Measurements from ENCODE around the gene PHF21A. TPM values are rescaled to one million over a fixed set of nuclear protein-coding genes. Genes with fewer than 3 reads are reported as not detected.
"Not testable (repeated sequence)": the region's sequence is repeated elsewhere in the genome, so short reads cannot be mapped to it uniquely, and the experiment has no call there.

Gene PHF21A
- total RNA-seq, 2 donors from 2014 or later: 40.2 to 54.0 TPM

DNA sequence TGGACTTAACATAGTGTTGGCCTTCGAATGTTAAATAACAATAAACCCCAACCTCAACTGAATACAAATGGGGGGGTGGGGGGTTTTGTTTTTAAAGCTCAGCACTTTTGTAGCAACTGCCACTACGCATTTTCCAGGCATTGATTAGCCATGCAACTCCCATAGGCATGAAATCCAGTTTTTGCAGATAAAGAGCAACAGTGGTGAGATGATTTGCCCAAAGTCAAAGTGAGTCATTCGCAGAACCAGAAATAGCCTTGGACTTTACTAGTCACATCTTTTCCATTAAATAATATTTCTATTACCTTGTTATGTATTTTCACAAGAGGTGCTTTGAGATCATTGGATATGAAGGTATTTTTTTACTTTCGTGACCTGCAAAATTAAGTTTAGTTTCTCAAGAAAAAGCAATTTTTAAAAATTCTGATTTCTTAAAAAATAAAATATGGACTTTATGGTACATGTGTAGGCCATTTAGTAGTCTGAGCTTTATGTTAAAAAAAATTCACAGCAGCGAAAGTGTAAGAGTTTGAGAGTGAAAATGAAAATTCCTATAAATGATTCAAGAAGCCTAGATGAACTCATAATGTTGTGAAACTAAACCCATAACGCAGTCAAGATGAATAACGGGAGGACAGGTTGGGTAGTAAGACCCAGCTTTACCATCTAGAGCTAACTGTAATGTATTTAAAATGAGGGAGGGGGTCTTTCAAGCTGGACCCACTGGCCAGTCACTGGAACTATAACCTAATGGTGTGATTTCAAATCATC, 1.9 kb upstream of the PHF21A start:
- intact Hi-C loops (cut with DNase I): no loop called here
- no peak for DNase-seq (ENCODE audit: low spot score)

DNA sequence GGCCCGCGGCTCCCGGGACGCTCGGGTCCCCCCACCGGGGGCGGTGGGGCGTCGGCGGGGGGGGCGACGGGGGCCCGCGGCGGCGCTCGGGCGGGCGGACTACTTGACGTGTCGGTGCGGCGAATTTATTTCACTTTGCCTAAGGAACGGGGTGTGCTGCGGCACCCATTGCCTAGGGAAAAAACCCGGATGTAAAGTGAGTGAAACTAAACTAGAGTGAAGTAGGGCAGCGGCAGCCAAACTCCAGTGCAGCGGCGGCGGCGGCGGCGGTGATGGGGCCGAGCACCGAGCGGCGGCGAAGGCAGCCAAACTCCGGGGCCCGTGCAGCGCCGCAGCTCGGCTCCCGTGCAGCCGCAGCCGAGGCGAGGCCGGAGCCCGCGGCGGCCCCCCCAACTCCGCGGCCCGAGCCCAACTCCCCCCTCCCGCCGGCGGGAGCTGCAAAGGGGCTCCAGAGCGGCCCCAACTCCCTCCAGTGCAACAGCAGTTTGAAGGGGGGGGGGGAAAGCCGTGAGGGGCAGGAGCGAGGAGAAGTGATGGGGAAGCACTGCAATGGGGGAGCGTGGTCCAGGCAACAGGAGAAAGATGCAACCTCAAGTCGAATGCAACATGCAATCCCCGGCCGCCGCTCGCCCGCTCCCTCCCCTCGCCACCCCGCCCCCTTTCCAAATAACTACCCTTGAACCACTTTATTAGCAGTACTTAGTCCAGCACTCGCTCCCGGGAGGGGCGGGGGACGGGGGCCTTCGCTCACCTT, 647 bp upstream of the PHF21A start:
- DNase-seq (ENCODE audit: low spot score): peak; percentile 94
- intact Hi-C loops (cut with DNase I): no loop called here

DNA sequence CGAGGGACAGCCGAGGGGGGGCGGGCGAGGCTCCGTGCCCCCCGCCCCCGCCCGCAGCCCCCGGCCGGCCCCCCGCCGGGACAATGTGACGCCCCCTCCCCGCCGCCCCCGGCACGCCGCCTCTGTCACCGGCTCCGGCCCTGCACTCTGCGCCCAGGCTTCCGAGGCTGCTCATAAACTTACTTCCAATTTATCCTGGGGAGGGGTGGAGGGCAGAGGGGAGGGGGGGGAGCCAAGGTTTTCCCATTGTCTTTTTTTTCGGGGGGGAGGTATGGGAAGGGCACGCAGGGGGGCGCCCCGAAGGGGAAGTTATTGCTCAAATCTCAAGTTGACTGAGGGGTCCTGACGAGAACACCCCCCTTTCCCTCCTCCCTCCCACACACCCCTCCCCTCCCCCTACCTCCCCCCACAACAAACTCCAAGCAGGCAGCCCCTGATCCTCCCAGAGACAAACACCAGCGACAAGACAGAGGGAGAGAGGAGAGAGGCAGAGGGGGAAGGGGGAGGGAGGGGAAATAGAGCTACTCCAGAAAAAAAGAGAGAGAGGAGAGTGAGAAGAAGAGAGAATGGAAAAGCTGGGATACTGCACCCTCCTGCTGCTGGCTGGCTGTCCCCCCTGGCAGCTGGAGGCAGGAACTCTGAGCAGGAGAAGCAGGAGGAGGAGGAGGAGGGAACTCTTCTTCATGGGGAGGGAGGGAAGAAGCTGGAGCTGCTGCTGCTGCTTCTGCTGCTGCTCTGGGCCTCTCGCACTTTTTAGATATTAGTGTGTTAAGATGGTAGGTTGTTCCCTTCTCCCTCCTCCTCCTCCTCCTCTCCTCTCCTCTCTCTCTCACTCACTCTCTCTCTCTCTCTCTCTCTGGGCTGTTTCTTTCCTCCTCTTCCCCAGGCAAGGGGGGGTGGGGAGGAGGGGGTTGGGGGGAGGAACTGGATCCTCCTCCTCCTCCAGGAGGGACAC, 631 bp downstream of the PHF21A start:
- intact Hi-C loops (cut with DNase I): no loop called here
- no peak for DNase-seq (ENCODE audit: low spot score)

DNA sequence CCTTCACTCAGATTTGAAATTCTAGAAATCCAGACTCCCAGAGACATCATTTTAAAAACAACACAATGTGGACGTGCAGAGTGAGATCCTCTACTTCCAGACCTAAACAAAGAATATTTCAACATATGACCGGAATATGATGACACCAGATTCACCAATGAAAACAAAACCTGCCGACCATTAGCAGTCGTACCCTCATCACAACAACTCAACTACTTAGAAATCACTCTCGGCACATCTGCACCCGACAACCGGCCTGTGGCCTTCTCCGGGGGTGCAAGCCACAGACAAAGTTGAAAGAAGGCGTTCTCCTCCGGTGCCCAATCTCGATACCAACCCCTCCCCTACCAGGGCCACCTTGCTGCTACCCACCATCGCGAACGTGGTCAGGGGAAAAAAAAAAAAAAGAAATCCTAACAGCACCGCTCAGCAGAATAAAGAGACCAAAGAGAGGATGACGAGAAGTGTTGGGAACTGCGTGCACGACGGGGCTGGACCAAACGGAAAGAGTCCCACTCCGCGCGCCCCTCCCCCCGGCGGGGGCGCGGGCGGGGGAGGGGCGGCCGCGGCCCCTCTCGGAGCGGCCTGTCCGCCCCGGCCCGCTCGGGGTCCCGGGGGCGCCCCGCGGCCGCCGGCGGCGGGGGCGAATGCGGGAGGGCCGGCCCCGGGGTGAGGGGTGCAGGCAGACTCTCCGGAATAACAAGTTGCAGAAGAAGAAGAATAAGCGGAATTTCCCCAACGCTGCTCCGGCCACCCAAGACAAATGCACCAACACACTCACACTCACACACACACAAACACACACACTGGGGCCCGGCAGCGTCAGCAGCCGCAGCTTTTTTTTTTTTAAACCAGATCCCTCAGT, 1.7 kb downstream of the PHF21A start:
- intact Hi-C loops (cut with DNase I): no loop called here
- DNase-seq (ENCODE audit: low spot score): no peak

DNA sequence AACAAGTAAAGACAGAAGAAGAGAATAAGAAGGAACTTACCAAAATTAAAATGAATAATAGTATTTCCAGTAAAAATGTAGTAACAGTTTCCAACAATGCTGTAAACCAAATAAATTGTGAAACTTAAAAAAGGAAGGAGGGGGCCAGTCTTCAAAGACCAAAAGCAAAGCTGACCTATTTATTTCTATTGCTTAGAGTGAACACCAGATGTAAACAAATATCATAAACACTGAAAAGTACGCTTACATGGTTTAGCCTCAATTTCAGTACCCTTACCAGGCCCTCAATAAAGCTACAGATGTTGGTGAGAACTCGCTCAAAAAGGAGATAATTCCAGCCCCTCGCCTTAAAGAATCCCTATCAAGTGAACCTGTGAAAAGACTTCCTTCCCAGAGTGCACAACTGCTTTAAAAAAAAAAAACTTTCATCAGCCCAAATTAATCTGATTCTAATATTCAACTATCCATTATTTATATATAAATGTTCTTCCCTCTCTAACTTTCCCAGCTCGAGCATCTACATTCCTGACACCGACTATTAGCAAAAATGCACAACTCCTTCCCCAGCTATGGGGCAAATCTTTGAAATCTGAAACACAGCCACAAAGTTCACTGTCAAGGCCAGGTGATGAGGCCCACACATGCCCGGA, 2.4 kb downstream of the PHF21A start:
- intact Hi-C loops (cut with DNase I): no loop called here
- no peak for DNase-seq (ENCODE audit: low spot score)

DNA sequence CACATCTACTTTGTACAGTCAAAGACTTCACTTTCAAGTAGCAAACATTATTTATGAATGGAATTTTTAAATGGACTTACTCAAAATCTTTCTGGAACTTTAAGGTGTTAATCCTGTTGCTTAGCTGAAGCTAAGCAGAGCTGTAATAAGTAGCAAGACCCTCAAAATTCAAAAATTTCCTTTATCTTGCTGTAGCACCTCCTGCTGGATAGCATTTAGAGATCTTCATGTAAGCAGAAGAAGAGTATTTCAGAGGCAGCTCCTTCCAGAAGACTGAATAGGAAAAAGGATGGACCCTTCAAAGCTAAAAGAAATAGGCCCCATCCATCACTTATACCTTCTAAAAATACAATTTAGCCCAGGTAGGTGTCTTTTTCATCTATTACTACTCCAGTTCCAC, 3.4 kb downstream of the PHF21A start:
- intact Hi-C loops (cut with DNase I): no loop called here
- DNase-seq (ENCODE audit: low spot score): no peak

DNA sequence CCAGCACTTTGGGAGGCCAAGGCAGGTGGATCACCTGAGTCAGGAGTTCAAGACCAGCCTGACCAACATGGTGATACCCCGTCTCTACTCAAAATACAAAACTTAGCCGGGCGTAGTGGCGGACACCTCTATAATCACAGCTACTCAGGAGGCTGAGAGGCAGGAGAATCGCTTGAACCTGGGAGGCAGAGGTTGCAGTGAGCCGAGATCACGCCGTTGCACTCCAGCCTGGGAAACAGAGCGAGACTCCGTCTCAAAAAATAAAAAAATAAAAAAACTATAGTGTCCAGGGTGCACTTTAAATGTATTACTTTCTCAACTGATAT, 4.6 kb downstream of the PHF21A start:
- intact Hi-C loops (cut with DNase I); DNase-seq (ENCODE audit: low spot score): not testable (repeated sequence)

DNA sequence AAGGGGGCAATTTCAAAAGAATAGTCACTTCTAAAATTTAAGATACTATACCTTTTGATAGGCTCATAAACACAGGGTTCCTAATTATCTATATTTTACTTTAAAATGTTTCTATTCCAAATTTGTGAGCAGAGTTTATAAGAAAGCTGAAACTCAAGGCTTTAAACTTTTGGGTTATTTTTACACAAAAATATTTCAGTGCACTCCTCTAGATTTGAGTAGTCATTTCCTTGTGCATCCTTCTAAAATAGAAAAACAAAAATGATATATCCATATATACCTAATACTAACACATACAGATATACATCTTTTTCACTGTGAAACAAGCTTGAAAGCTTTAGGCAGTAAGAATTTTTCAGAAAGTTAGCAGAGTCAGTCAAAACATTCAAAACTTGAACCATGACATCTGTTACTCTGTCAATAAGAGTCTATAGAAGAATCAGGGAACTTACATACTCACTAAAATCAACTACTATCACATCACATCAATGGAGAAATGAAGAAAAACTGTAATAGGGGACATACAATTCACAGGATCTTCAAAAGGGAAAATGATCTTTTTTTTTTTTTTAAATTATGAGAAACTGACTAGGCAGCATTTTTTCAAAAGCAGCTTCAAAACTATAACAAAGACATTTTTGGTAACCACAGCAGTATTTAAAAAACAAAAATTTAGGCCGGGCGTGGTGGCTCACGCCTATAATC, 5.1 kb downstream of the PHF21A start:
- intact Hi-C loops (cut with DNase I): no loop called here
- no peak for DNase-seq (ENCODE audit: low spot score)

DNA sequence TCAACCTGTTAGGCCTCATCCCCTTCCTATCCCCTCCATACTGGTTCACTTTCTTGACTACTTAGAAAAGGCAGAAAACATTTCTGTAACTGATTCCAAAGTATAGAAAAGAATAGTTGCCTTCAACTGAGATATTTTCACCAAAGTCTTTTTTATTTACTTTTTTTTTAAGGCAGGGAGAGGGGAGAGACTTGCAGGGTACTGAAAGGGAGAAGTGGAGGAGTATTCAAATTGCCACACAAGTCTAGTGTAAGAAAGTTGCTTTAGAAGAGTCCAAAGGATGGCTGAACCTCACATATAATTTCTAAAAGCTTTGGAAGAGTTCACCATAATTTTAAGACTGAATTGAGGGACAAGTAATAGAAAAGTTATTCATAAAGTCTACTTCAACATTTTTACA, 6.3 kb downstream of the PHF21A start:
- no peak for DNase-seq (ENCODE audit: low spot score)
- intact Hi-C loops (cut with DNase I): no loop called here

DNA sequence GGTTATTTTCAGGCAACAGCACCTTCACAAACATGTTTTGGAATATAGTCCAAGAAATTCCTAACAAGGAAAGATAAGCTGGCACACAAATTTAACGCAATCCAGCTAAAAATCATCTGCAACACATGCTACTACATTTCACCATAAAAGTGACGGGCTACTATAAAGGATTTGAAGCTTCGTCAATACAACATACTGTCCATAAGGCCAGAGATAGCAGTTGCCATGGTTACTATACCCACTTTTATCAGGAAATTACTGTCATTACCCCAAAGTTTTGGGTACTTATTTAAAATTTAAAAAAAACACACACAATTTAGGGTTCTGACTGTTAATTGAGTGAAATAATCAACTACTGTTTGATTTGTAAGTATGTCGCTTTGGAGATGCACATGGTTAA, 6.9 kb downstream of the PHF21A start:
- no peak for DNase-seq (ENCODE audit: low spot score)
- intact Hi-C loops (cut with DNase I): no loop called here

DNA sequence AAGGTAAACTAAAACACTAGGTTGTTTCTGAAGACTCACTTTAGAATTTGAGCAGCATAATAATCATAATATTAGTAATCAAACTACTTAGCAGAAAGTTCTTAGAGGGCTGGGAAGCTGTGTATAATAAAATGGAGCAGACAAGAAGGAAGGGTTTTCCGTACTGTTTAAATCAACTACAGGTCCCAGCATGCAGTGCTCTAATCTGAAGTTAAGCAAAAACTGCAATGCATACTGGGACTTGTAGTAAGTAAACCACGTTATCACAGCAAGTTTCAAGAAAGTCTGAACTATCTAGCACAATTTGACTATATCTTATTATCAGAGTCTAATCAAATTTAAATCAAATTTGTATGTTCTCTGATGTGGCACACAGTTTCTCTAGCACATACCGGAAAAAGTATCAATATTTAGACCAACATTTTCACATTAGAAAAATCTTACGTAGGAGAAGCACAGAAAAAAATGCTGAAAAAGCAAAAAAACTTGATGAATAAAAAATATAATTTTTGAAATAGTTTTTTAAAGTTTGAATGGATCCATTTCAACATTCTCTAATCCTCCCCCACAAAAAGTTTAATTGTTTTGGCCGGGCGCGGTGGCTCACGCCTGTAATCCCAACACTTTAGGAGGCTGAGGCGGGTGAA, 8.2 kb downstream of the PHF21A start:
- DNase-seq (ENCODE audit: low spot score): no peak
- intact Hi-C loops (cut with DNase I): no loop called here

DNA sequence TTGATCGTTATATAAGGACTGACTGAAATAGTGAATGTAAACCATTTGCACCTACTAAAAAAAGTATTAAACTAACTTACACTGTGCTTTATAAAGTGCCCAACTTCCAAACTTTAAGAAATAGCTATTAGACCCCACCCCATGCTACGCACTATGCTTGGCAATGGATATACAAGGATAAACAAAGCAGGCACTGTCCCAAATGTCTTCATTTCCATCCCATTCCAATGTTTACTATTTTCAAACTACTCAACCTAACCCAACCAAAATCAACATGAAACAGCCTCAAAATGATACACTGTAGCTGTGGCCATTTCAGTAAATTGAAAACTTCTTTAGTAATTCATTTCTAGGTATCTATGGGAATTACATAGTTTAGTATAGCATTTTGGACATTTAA, 12.5 kb downstream of the PHF21A start:
- intact Hi-C loops (cut with DNase I): no loop called here
- no peak for DNase-seq (ENCODE audit: low spot score)

DNA sequence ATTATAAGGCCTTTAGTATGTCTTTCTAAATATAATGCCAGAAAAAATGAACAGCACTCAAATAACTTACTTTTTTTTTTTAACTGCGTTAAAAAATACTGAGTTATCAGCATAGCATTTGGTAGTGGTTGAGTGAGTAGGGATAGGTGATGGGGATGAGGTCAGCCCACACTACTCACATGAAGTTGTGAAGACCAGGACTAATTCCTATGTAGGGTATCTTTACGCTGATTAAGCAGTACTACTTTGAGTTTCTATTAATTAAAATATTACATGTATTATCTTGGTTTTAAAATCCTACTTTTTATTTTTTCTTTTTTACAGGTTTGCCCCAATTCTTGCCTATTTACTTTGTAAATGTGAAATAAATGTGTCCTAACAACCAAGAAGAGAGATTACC, 13.5 kb downstream of the PHF21A start:
- no peak for DNase-seq (ENCODE audit: low spot score)
- intact Hi-C loops (cut with DNase I): no loop called here

DNA sequence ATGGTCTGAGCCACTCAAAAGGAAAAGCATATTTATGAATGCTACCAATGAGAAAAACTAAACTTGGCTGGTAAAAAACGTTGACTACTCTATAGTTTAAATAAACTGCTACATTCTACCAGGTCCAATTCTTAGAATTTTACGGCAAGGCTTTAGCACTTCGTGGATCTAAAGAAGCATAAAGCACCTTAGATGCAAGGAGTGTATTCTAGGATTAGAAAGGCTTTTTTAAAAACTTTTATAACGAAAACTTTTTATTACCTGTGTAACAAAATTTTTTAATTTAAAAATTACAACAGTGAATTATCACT, 13.9 kb downstream of the PHF21A start:
- DNase-seq (ENCODE audit: low spot score): no peak
- intact Hi-C loops (cut with DNase I): no loop called here

DNA sequence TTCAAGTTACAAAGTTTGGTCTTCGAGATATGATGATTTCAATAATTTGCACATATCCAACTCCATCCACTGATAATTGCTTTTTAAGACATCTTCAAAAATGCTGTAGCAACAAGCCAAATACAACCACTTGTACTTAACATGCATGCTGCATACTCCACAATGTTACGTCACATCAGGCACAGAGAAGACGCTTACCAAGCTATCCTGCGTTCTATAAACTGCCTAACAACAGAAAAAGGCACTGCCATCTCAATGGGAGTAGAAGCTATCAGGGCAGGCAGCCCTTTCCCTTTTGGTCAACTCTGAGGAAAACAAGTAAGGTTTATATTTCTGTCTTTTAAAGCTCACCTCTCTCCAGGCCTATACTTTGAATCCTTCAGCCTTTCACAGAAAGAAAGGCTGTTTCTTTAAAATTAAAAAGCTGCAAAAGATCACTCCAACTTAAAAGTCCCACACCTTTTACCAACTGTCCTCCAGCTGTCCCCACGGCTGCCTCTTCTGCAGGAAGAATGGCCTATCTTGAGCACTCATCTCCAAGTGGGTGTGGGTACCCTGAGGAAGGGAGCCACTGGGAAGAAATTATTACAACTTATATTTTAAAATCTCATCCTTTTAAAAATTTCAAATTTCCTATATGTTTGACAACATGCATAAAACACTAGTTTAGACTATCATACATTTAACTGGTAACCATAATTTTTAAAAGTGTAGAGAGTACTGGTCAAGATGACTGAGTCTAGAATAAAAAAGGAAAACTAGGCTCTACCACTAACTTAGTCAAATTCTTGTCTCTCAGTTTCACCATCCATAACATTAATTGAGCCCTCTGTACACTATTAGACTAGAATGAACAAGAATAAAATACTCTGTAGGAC, 14.5 kb downstream of the PHF21A start:
- no peak for DNase-seq (ENCODE audit: low spot score)
- intact Hi-C loops (cut with DNase I): no loop called here

DNA sequence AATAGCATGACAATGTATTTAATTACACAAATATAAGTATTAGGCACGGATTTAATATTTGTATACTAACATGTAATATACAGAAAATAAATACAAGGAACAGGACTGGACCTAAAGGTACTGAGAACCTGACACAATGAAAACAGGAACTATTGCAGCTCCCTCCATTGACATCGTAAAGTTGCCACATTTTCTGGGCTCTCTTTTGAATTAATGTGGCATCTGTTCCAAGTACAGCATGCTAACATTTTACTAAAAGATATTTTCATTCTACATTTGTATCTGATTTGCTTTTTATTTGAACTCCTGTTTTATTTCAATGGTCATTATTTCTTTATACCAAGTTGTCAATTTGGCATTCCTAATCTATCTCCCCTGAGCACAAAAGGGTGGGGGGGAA, 15.3 kb downstream of the PHF21A start:
- DNase-seq (ENCODE audit: low spot score): no peak
- intact Hi-C loops (cut with DNase I): no loop called here

DNA sequence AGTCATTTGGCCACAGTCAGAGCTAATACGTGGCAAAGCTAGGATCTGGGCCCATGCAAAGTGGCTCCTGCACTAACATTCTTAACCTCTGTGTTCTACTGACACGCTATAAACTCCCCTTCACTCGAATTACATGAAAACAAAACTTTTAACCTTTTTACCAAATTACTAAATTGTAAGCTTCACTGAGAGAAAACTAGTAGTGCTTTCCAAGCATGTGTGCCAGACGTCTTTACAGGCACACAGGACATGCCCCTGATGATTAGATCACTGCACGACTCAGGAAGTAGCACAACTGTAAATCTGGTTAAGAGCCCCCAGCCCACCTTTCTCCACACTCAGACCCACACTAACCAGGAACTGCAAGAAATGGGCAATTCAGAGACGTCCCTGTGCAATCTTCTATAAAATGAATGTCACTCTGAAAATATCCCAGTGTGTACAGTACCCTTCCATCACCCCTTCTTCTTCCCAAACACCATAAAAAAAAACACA, 16.1 kb downstream of the PHF21A start:
- intact Hi-C loops (cut with DNase I): no loop called here
- no peak for DNase-seq (ENCODE audit: low spot score)

Measured in posterior vena cava (tissue), 2 donors.